Measurements from ENCODE around the gene NSFL1C.

GRCh38 chr20:1469306-1469905 is 2.8 kb upstream of the NSFL1C start:
- TF ChIP-seq EZH2 (IDR thresholded peaks at IDR 0.05; ENCODE audit: borderline replicate concordance, low read depth, low read length, severe bottlenecking) (no peak), CTCF (IDR thresholded peaks at IDR 0.05; ENCODE audit: borderline replicate concordance, extremely low read depth, low read length, poor library complexity, severe bottlenecking) (no peak)
